ENCODE results near the gene EYS. TPM values are rescaled to one million over a fixed set of nuclear protein-coding genes. Genes with fewer than 3 reads are reported as not detected.
"Not testable (repeated sequence)": the region's sequence is repeated elsewhere in the genome, so short reads cannot be mapped to it uniquely, and the experiment has no call there.

The EYS gene
- total RNA-seq, 5 donors from 2014 or later (not counting 1 experiment from before 2014, with no cell fraction given), result not detected

DNA sequence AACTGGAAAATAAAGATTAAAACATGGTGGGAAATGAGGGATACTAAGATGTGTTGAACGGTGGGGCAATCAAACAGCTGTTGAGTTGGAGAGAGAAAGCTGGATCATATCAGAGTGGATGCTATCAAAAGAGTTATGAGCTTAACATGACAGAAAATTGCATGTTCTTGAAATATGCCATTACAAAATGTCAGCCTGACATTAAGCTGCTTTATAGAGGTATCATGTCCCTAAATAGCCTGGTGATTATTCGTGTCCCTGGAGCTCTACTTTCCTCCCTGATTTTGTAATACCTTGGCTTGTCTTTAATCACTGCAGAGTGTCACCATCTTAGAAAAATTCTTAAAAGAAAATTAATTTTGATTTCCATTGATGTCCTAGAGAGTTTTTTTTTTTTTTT, 1848.3 kb downstream of the EYS start:
- H3K4me1 Mint-ChIP-seq, result no peaks in the 10 kb centered on the region

DNA sequence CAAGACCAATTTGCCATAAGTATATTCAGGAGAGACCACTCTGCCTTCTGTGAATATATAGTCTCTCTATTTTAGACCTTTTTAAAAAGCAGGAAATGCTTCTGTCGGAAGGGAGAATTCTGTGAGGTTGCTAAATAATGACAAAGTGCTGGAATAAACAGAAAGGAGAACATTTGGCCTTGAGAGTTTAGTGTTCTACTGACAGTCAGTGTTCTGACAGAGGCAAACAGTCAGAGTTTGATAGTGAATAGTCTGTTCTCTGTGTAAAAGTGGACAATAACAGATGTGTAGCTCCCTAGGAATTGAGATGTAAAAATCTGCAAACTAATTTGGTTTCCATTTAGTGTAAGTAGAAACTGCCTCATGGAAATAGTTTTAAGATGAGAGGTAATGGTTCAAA, 1850.8 kb downstream of the EYS start:
- ATAC-seq (replicated peaks in 1 of 4) (no peak), DNase-seq (no peak)
- Histone ChIP-seq H3K4me3 (ENCODE audit: control insufficient read depth in 1 of 2, extremely low read depth in 1 of 2, low read length in 1 of 2) (no peak overlapping the region), H3K9me3 (no peaks in the 10 kb centered on the region), H3K27me3 (replicated peaks in 1 of 2; ENCODE audit: control insufficient read depth in 2 of 2, extremely low read depth in 1 of 2, insufficient read depth in 2 of 2, low read length in 1 of 2) (no peaks in the 10 kb centered on the region), H3K4me1 (ENCODE audit: control insufficient read depth in 1 of 2, extremely low read depth in 1 of 2, insufficient read depth in 2 of 2, low read length in 2 of 2) (no peaks in the 10 kb centered on the region), H3K27ac (ENCODE audit: low read length) (no peak overlapping the region), H3K36me3 (ENCODE audit: control insufficient read depth in 2 of 2, extremely low read depth in 1 of 2, insufficient read depth in 1 of 2, low read length in 1 of 2) (no peaks in the 10 kb centered on the region)
- Mint-ChIP-seq H3K36me3 (no peaks in the 10 kb centered on the region), H3K4me1 (no peaks in the 10 kb centered on the region), H3K4me3 (no peak overlapping the region), H3K27ac (no peak overlapping the region), H3K27me3 (no peaks in the 10 kb centered on the region), H3K9me3 (peaks cover 3 to 11% (median 4%) of the 10 kb centered on the region in 3 donors)
- POLR2A ChIA-PET, result no interaction called here
- CTCF ChIA-PET, result no interaction called here
- WGBS (ENCODE audit: insufficient coverage), result no CpG with 5 or more reads among the region's 1 CpG

More for the DNA sequence above, 1848.3 kb downstream of the EYS start:
- no peaks in the 10 kb centered on the region for H3K36me3 ChIP-seq (ENCODE audit: control insufficient read depth in 2 of 2, extremely low read depth in 1 of 2, insufficient read depth in 1 of 2, low read length in 1 of 2)
- H3K9me3 ChIP-seq, result no peaks in the 10 kb centered on the region
- H3K4me1 ChIP-seq (ENCODE audit: control insufficient read depth in 1 of 2, extremely low read depth in 1 of 2, insufficient read depth in 2 of 2, low read length in 2 of 2), result no peaks in the 10 kb centered on the region
- H3K4me3 Mint-ChIP-seq, result no peak overlapping the region
- no peaks in the 10 kb centered on the region for H3K36me3 Mint-ChIP-seq
- no peaks in the 10 kb centered on the region for H3K9me3 Mint-ChIP-seq
- no peak overlapping the region for H3K27ac Mint-ChIP-seq
- no peak overlapping the region for H3K4me3 ChIP-seq (ENCODE audit: control insufficient read depth in 1 of 2, extremely low read depth in 1 of 2, low read length in 1 of 2)
- no peak for ATAC-seq (replicated peaks in 1 of 4)
- POLR2A ChIA-PET, result no interaction called here
- no peaks in the 10 kb centered on the region for H3K27me3 Mint-ChIP-seq
- no peak for DNase-seq
- H3K27ac ChIP-seq (ENCODE audit: low read length), result no peak overlapping the region
- H3K27me3 ChIP-seq (replicated peaks in 1 of 2; ENCODE audit: control insufficient read depth in 2 of 2, extremely low read depth in 1 of 2, insufficient read depth in 2 of 2, low read length in 1 of 2), result no peaks in the 10 kb centered on the region
- CTCF ChIA-PET, result interaction anchor here in 1 of 2 donors (0.6 kb wide), 2 partner anchors 11 to 1359 kb away, joined by 3 to 5 read pairs; no protein-coding TSS in a partner anchor
- 88% methylated on average over 1 of the region's 2 CpGs for WGBS (ENCODE audit: insufficient coverage)

DNA sequence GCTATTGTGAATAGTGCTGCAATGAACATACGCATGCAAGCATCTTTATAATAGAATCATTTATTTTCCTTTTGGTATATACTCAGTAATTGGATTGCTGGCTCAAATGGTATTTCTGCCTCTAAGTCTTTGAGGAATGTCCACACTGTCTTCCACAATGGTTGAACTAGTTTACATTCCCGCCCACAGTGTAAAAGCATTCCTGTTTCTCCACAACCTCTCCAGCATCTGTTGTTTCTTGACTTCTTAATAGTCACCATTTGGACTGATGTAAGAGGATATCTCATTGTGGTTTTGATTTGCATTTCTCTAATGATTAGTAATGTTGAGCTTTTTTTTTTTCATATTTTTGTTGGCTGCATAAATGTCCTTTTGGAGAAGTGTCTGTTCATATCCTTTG, 1862.7 kb downstream of the EYS start:
- POLR2A ChIA-PET, result no interaction called here

DNA sequence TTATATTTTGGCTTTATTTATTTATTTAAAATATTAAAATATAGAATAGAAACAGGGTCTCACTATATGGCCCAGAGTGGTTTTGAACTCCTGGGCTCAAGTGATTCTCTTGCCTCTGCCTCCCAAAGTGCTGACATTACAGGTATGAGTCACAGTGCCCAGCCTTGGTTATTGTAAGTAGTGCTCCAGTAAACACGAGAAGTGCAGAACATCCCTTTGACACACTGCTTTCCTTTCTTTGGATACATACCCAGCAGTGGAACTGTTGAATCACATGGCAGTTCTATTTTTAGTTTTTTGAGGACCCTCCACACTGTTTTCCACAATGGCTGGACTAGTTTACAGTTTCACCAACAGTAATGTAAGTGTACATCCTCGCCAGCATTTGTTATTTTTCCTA, 1867.5 kb downstream of the EYS start:
- WGBS (ENCODE audit: insufficient coverage), result 57% methylated on average over 1 of the region's 2 CpGs
- H3K27me3 ChIP-seq (replicated peaks in 1 of 2; ENCODE audit: control insufficient read depth in 2 of 2, extremely low read depth in 1 of 2, insufficient read depth in 2 of 2, low read length in 1 of 2), result no peaks in the 10 kb centered on the region
- H3K27ac Mint-ChIP-seq, result no peak overlapping the region
- no peaks in the 10 kb centered on the region for H3K9me3 ChIP-seq
- ChIA-PET CTCF (no interaction called here), POLR2A (no interaction called here)
- no peak overlapping the region for H3K27ac ChIP-seq (ENCODE audit: low read length)
- H3K36me3 ChIP-seq (ENCODE audit: control insufficient read depth in 2 of 2, extremely low read depth in 1 of 2, insufficient read depth in 1 of 2, low read length in 1 of 2), result no peaks in the 10 kb centered on the region
- no peaks in the 10 kb centered on the region for H3K36me3 Mint-ChIP-seq
- DNase-seq (no peak), ATAC-seq (replicated peaks in 1 of 4) (no peak)
- H3K9me3 Mint-ChIP-seq, result peaks cover 0 to 9% (median 6%) of the 10 kb centered on the region in 3 donors
- no peak overlapping the region for H3K4me3 Mint-ChIP-seq
- no peaks in the 10 kb centered on the region for H3K4me1 Mint-ChIP-seq
- no peak overlapping the region for H3K4me3 ChIP-seq (ENCODE audit: control insufficient read depth in 1 of 2, extremely low read depth in 1 of 2, low read length in 1 of 2)
- peaks cover 0 to 4% of the 10 kb centered on the region in 2 donors for H3K27me3 Mint-ChIP-seq
- H3K4me1 ChIP-seq (ENCODE audit: control insufficient read depth in 1 of 2, extremely low read depth in 1 of 2, insufficient read depth in 2 of 2, low read length in 2 of 2), result no peaks in the 10 kb centered on the region

More for the DNA sequence above, 1862.7 kb downstream of the EYS start:
- no peak overlapping the region for H3K4me3 Mint-ChIP-seq
- CTCF ChIA-PET, result no interaction called here
- peaks cover 0 to 9% (median 4%) of the 10 kb centered on the region in 3 donors for H3K9me3 Mint-ChIP-seq
- ATAC-seq (replicated peaks in 1 of 4), result no peak
- no peaks in the 10 kb centered on the region for H3K9me3 ChIP-seq
- no peak overlapping the region for H3K27ac Mint-ChIP-seq
- no peak overlapping the region for H3K4me3 ChIP-seq (ENCODE audit: control insufficient read depth in 1 of 2, extremely low read depth in 1 of 2, low read length in 1 of 2)
- no peaks in the 10 kb centered on the region for H3K4me1 Mint-ChIP-seq
- H3K27me3 ChIP-seq (replicated peaks in 1 of 2; ENCODE audit: control insufficient read depth in 2 of 2, extremely low read depth in 1 of 2, insufficient read depth in 2 of 2, low read length in 1 of 2), result peaks cover 0 to 5% of the 10 kb centered on the region in 2 experiments
- peaks cover 4 to 6% of the 10 kb centered on the region in 2 donors for H3K27me3 Mint-ChIP-seq
- no peak for DNase-seq
- H3K36me3 ChIP-seq (ENCODE audit: control insufficient read depth in 2 of 2, extremely low read depth in 1 of 2, insufficient read depth in 1 of 2, low read length in 1 of 2), result no peaks in the 10 kb centered on the region
- no peaks in the 10 kb centered on the region for H3K4me1 ChIP-seq (ENCODE audit: control insufficient read depth in 1 of 2, extremely low read depth in 1 of 2, insufficient read depth in 2 of 2, low read length in 2 of 2)
- H3K27ac ChIP-seq (ENCODE audit: low read length), result no peak overlapping the region
- H3K36me3 Mint-ChIP-seq, result no peaks in the 10 kb centered on the region
- WGBS (ENCODE audit: insufficient coverage), result no CpG with 5 or more reads among the region's 2 CpGs

DNA sequence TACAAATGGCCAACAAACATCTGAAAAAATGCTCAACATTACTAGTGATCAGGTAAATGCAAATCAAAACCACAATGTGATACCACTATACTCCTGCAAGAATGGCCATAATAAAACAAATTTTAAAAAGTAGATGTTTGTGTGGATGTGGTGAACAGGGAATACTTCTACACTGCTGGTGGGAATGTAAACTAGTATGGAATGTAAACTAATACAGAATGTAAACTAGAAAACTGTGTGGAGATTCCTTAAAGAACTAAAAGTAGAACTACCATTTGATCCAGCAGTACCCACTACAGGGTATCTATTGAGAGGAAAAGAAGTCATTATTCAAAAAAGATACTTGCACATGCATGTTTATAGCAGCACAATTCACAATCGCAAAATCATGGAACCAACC, 1878.3 kb downstream of the EYS start:
- WGBS (ENCODE audit: insufficient coverage), result 100% methylated on average over 1 of the region's 1 CpG
- DNase-seq; H3K36me3 ChIP-seq (ENCODE audit: control insufficient read depth in 2 of 2, extremely low read depth in 1 of 2, insufficient read depth in 1 of 2, low read length in 1 of 2); H3K27me3 ChIP-seq (replicated peaks in 1 of 2; ENCODE audit: control insufficient read depth in 2 of 2, extremely low read depth in 1 of 2, insufficient read depth in 2 of 2, low read length in 1 of 2); H3K27me3 Mint-ChIP-seq; H3K4me1 ChIP-seq (ENCODE audit: control insufficient read depth in 1 of 2, extremely low read depth in 1 of 2, insufficient read depth in 2 of 2, low read length in 2 of 2); CTCF ChIA-PET; H3K4me3 ChIP-seq (ENCODE audit: control insufficient read depth in 1 of 2, extremely low read depth in 1 of 2, low read length in 1 of 2); H3K27ac ChIP-seq (ENCODE audit: low read length); H3K36me3 Mint-ChIP-seq; H3K9me3 ChIP-seq; H3K4me3 Mint-ChIP-seq; ATAC-seq (replicated peaks in 1 of 4); POLR2A ChIA-PET; H3K27ac Mint-ChIP-seq; H3K4me1 Mint-ChIP-seq: not testable (repeated sequence)
- peaks cover 16 to 26% (median 25%) of the 10 kb centered on the region in 3 donors for H3K9me3 Mint-ChIP-seq

DNA sequence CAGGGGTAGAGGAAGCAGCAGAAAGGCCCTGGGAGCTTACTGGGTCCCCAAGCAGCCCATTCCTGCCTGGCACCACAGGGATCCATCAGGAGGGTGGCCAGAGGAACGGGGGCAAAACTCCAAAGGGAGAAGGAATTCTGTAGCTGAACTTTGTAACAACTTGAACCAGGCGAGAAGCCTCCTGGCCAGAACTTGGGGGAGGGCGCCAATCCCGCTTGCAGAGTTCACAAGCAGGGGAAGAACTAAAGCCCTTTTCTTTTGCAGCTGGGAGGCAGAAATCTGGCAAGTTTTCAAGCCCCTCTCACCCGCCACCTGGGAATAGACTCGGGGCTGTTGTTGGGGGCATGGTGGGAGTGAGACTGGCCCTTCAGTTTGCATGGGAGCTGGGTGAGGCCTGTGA, 1882.3 kb downstream of the EYS start:
- no peak overlapping the region for H3K27ac ChIP-seq (ENCODE audit: low read length)
- Mint-ChIP-seq H3K9me3 (peaks cover 10 to 11% (median 11%) of the 10 kb centered on the region in 3 donors), H3K27ac (no peak overlapping the region), H3K4me3 (no peak overlapping the region), H3K27me3 (peaks cover 7 to 8% of the 10 kb centered on the region in 2 donors), H3K36me3 (no peaks in the 10 kb centered on the region), H3K4me1 (no peaks in the 10 kb centered on the region)
- H3K36me3 ChIP-seq (ENCODE audit: control insufficient read depth in 2 of 2, extremely low read depth in 1 of 2, insufficient read depth in 1 of 2, low read length in 1 of 2), result no peaks in the 10 kb centered on the region
- H3K9me3 ChIP-seq, result no peaks in the 10 kb centered on the region
- peaks cover 0 to 5% of the 10 kb centered on the region in 2 experiments for H3K27me3 ChIP-seq (replicated peaks in 1 of 2; ENCODE audit: control insufficient read depth in 2 of 2, extremely low read depth in 1 of 2, insufficient read depth in 2 of 2, low read length in 1 of 2)
- ChIA-PET POLR2A (no interaction called here), CTCF (no interaction called here)
- no peak for DNase-seq
- no peak overlapping the region for H3K4me3 ChIP-seq (ENCODE audit: control insufficient read depth in 1 of 2, extremely low read depth in 1 of 2, low read length in 1 of 2)
- H3K4me1 ChIP-seq (ENCODE audit: control insufficient read depth in 1 of 2, extremely low read depth in 1 of 2, insufficient read depth in 2 of 2, low read length in 2 of 2), result no peaks in the 10 kb centered on the region
- ATAC-seq (replicated peaks in 1 of 4), result no peak
- 77% methylated on average over 4 of the region's 6 CpGs for WGBS (ENCODE audit: insufficient coverage)

DNA sequence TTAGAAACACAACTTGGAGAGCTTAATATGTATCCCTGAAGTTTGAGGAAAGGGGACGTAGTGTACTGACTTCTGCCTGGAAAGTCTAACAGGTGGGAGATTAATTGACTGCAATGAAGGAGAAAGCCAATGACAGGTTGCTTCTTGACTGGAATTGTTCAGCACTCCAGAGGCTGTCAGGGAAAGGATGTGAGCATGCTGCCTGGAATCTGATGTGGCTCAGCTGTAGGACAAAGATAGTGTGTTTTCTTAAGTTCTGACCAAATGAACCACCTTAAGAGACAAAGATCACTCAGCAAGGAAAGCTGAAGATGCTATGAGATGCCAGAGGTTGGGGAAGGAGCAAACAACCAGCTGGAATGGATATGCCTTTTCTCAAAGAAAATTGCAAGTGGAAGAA, 1885.6 kb downstream of the EYS start:
- POLR2A ChIA-PET, result no interaction called here
- Mint-ChIP-seq H3K4me3 (no peak overlapping the region), H3K27me3 (peaks cover 7 to 15% of the 10 kb centered on the region in 2 donors), H3K36me3 (no peaks in the 10 kb centered on the region), H3K4me1 (no peaks in the 10 kb centered on the region), H3K9me3 (peaks cover 0 to 5% (median 4%) of the 10 kb centered on the region in 3 donors), H3K27ac (no peak overlapping the region)
- 91% methylated on average over 1 of the region's 1 CpG for WGBS (ENCODE audit: insufficient coverage)
- CTCF ChIA-PET, result interaction anchor here in 1 of 2 donors (0.7 kb wide), 1 partner anchor 757 kb away, joined by 3 read pairs; no protein-coding TSS in a partner anchor
- Histone ChIP-seq H3K4me3 (ENCODE audit: control insufficient read depth in 1 of 2, extremely low read depth in 1 of 2, low read length in 1 of 2) (no peak overlapping the region), H3K4me1 (ENCODE audit: control insufficient read depth in 1 of 2, extremely low read depth in 1 of 2, insufficient read depth in 2 of 2, low read length in 2 of 2) (no peaks in the 10 kb centered on the region), H3K36me3 (ENCODE audit: control insufficient read depth in 2 of 2, extremely low read depth in 1 of 2, insufficient read depth in 1 of 2, low read length in 1 of 2) (no peaks in the 10 kb centered on the region), H3K9me3 (no peaks in the 10 kb centered on the region), H3K27ac (ENCODE audit: low read length) (no peak overlapping the region), H3K27me3 (replicated peaks in 1 of 2; ENCODE audit: control insufficient read depth in 2 of 2, extremely low read depth in 1 of 2, insufficient read depth in 2 of 2, low read length in 1 of 2) (peaks cover 0 to 5% of the 10 kb centered on the region in 2 experiments)
- DNase-seq (no peak), ATAC-seq (replicated peaks in 1 of 4) (no peak)
